Right lobe of liver (tissue), 6 donors: ENCODE data around the gene PLXNA2. TPM values are rescaled to one million over a fixed set of nuclear protein-coding genes. Genes with fewer than 3 reads are reported as not detected.
A peak's percentile ranks its signal among the peaks of the same experiment; 100 is the strongest.

Source experiments
- ATAC-seq, 4 donors: fragments of 200-7000 bp; cut with Tn5 transposase; one replicate each; pipeline ENCODE4 v1.9.1; 2020; ENCODE audit warnings: mild to moderate bottlenecking in 4 of 4, moderate library complexity in 4 of 4
- DNase-seq, 3 donors: peaks; one replicate each; pipeline ENCODE4 v3.0.0-alpha.2; 2020
- H3K27ac ChIP-seq, 3 donors: fragments of 200-600 bp; one replicate each; pipeline ENCODE4 v1.8.0; 2022
- H3K27me3 ChIP-seq, 2 donors: fragments of 200-600 bp; one replicate each; pipeline ENCODE4 v1.8.0; 2022
- H3K36me3 ChIP-seq, 4 donors: fragments of 200-600 bp; sonication (generic) in 1 of 4; one replicate each; pipeline versions ENCODE4 v1.5.1 to v1.8.0; 2017 to 2022; ENCODE audit warnings: control low read depth in 1 of 4
- H3K4me1 ChIP-seq, 4 donors: fragments of 200-600 bp; sonication (generic) in 1 of 4; one replicate each; pipeline versions ENCODE4 v1.5.1 to v1.8.0; 2017 to 2022; ENCODE audit warnings: control low read depth in 1 of 4
- H3K4me3 ChIP-seq, 3 donors: fragments of 200-600 bp; one replicate each; pipeline ENCODE4 v1.8.0; 2022
- H3K9me3 ChIP-seq, 4 donors: fragments of 200-600 bp; sonication (generic) in 1 of 4; one replicate each; pipeline versions ENCODE4 v1.5.1 to v1.8.0; 2017 to 2022; ENCODE audit warnings: control low read depth in 1 of 4
- CTCF ChIP-seq, 4 donors: fragments of 200-600 bp in 3 of 4; fragments of 450-650 bp in 1 of 4; IDR thresholded peaks; one replicate each; pipeline versions ENCODE4 v1.5.1 to v1.8.0; 2016 to 2022; ENCODE audit warnings: antibody characterized with exemption in 4 of 4, mild to moderate bottlenecking in 2 of 4
- POLR2A ChIP-seq: fragments of 450-650 bp; IDR thresholded peaks from one replicate; pipeline ENCODE4 v1.6.1; 2017; ENCODE audit warnings: antibody characterized with exemption, mild to moderate bottlenecking
- WGBS: methylation state at CpG from one replicate; pipeline ENCODE4 v1.1.6; 2018; ENCODE audit warnings: low coverage, low lambda C conversion rate; ENCODE audit not compliant: insufficient coverage; ENCODE audit errors: missing lambda C conversion rate; 5-methylcytosine and 5-hydroxymethylcytosine counted together
- intact Hi-C, 2 donors: fragments of 100-400 bp; cut with DNase I; formaldehyde crosslinking; loops; one replicate each; pipeline versions ENCODE4 v1.11.2 to v1.14.1; 2022
- total RNA-seq, 6 experiments: library from RNA; depleted of rRNA in 2 of 6; stranded (reverse); fragments of >200 nt in 2 of 6; fragmentation: NEBNext Ultra II Directional in 3 of 6; extraction: Animal tissue kit (Norgen Biotek cat#: 25700) in 3 of 6; gene quantifications; one replicate each; pipeline versions ENCODE4 v1.1.0 to v1.2.4, GENCODE V29; 2016 to 2023
- donor health status: DM: no; HTN: yes; CAD: no.
- donor health status: DM: no; HTN: no; CAD: no.
- donor health status: DM: no; HTN: no; CAD: no.
- donor health status: DM: no; HTN: yes; CAD: no.
- donor health status: DM: no; HTN: yes; CAD: no.

PLXNA2 gene
- total RNA-seq, 6 experiments from 2014 or later: 5.6 to 20.8 (median 9.3) TPM

- DNase-seq (peak; percentile 51 to 62 (median 55)), ATAC-seq (no peak)
- Histone ChIP-seq H3K36me3 (no peaks in the 10 kb centered on the region), H3K27ac (no peak overlapping the region), H3K4me1 (peaks cover 0 to 45% (median 15%) of the 10 kb centered on the region in 4 donors), H3K4me3 (no peak overlapping the region), H3K27me3 (no peaks in the 10 kb centered on the region), H3K9me3 (no peaks in the 10 kb centered on the region)
- TF ChIP-seq POLR2A (no peak), CTCF (IDR thresholded peaks at IDR 0.05) (no peak)
- 21% methylated on average over 4 of the region's 4 CpGs for WGBS
- intact Hi-C loops: no loop called here
These were observed 73.9 kb downstream of the PLXNA2 start for GRCh38 chr1:208170252-208170651.

GRCh38 chr1:208169081-208169879 lies 74.9 kb downstream of the PLXNA2 start:
- Histone ChIP-seq H3K4me3 (no peak overlapping the region), H3K4me1 (peaks cover 0 to 38% (median 14%) of the 10 kb centered on the region in 4 donors), H3K27ac (no peak overlapping the region), H3K9me3 (no peaks in the 10 kb centered on the region), H3K36me3 (no peaks in the 10 kb centered on the region), H3K27me3 (no peaks in the 10 kb centered on the region)
- intact Hi-C loops: no loop called here
- DNase-seq: no peak
- no peak for ATAC-seq
- no peak for TF ChIP-seq POLR2A
- no peak for TF ChIP-seq CTCF (IDR thresholded peaks at IDR 0.05)
- 54% methylated on average over 7 of the region's 8 CpGs for WGBS

GRCh38 chr1:208167261-208167869 lies 76.8 kb downstream of the PLXNA2 start:
- ATAC-seq (no peak), DNase-seq (no peak)
- 94% methylated on average over 6 of the region's 11 CpGs for WGBS
- Histone ChIP-seq H3K4me3 (no peak overlapping the region), H3K4me1 (peaks cover 0 to 37% (median 12%) of the 10 kb centered on the region in 4 donors), H3K27me3 (no peaks in the 10 kb centered on the region), H3K9me3 (no peaks in the 10 kb centered on the region), H3K36me3 (no peaks in the 10 kb centered on the region), H3K27ac (no peak overlapping the region)
- intact Hi-C loops: no loop called here
- no peak for TF ChIP-seq CTCF (IDR thresholded peaks at IDR 0.05)
- no peak for TF ChIP-seq POLR2A

GRCh38 chr1:208166340-208167138 lies 77.6 kb downstream of the PLXNA2 start:
- intact Hi-C loops: no loop called here
- no peaks in the 10 kb centered on the region for H3K27me3 ChIP-seq
- TF ChIP-seq CTCF (IDR thresholded peaks at IDR 0.05) (no peak), POLR2A (no peak)
- H3K9me3 ChIP-seq: no peaks in the 10 kb centered on the region
- WGBS: 58% methylated on average over 3 of the region's 4 CpGs
- no peak overlapping the region for H3K4me3 ChIP-seq
- no peak for ATAC-seq
- peaks cover 0 to 29% (median 8%) of the 10 kb centered on the region in 4 donors for H3K4me1 ChIP-seq
- no peaks in the 10 kb centered on the region for H3K36me3 ChIP-seq
- no peak overlapping the region for H3K27ac ChIP-seq
- DNase-seq: no peak
